Measurements from ENCODE around the gene BMI1.

The BMI1 gene

GRCh38 chr10:22319980-22320558 is 830 bp upstream of the BMI1 start:
- no peak for DNase-seq (ENCODE audit: low spot score)

GRCh38 chr10:22321156-22321923 is 441 bp downstream of the BMI1 start:
- no peak for DNase-seq (ENCODE audit: low spot score)

GRCh38 chr10:22321924-22322640 is 1.2 kb downstream of the BMI1 start:
- DNase-seq (ENCODE audit: low spot score), result no peak

DNA sequence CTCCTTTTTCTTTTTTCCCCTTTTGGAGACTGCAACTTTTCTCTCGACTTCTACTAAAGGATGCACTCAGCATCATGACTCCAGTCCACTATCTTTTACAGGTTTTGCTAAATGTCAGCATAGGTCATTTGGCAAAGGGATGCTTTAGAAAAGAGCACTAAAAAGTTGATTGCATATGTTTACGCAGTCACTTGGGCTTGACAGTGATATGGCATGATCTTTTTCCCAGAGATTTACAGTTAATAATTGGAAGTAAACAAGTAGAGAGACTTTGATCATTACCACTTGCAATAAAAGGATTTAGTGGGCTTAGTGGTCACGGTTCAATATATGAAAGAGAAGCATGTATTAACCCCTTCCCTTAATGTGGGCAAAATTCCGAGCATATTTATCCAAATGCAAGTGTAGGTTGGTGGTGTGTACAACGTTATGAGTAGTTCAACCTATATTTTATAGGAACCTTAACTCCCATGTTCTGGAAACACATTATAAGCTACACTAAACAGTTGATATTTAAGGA is 1.8 kb downstream of the BMI1 start:
- DNase-seq (ENCODE audit: low spot score), result no peak

- DNase-seq (ENCODE audit: low spot score), result no peak
These were observed 2.8 kb downstream of the BMI1 start for GRCh38 chr10:22323538-22324305.

DNA sequence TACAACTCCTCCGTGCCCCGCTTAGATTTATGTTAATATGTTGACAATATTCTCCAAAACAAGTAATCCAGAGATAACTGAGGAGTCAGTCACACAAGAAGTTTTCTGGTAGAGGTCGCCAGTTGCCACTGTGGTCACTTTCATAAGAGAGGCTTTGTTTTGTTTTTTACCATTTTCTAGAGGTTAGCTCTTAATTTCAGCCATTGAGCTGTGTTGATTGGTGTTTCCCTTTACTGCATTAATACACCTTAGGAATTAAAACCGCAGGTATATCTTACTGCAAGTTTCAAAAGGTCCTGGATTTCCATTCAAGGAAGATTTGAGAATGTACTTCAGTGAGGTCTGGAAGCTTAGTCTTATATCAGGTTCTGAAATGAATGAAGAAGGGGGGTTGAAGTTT is 3.5 kb downstream of the BMI1 start:
- no peak for DNase-seq (ENCODE audit: low spot score)

- no peak for DNase-seq (ENCODE audit: low spot score)
These were observed 4.0 kb downstream of the BMI1 start for GRCh38 chr10:22324893-22325271.

DNA sequence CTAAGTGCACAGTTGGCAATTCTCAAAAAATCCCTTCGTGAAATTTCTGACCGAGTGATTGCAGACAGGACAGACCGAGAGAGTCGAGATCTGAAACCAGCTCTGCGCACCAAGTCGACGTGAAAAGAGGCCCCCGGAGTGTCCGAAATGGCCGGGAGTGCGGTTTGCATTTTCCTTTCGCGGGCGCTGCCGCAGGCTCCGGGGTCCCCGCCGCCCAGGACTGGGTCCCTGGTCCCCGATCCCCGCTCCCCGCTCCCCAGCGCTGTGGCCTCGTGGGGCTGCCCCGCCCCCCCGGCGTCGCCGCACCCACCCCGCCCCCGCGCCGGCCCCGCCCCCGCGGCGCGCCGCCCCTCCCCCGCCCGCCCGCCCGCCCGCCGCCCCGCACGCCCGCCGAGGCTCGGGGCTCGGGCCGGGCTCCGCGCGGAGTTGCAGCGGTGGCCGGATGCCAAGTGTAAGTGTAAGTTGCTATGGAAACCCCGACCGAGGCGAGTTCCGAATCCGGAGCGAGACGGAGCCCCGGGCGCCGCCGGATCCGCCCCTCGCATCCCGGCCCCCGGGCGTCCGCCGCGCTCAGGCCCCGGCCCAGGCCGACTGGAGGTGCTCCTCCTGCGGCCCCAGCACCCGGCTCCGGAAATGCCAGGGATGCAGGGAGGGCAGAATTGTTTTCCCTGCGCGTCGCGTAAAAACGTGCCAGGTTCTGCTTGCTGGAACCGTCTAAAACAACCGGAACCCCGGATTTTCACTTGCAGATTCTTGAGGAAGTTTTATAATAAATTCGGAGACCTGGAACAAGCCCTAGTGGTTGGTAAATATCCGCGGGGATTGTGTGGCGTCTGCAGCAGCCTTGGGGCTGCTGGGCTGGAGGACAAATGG is 4.6 kb downstream of the BMI1 start:
- DNase-seq (ENCODE audit: low spot score), result peak; percentile 97

DNA sequence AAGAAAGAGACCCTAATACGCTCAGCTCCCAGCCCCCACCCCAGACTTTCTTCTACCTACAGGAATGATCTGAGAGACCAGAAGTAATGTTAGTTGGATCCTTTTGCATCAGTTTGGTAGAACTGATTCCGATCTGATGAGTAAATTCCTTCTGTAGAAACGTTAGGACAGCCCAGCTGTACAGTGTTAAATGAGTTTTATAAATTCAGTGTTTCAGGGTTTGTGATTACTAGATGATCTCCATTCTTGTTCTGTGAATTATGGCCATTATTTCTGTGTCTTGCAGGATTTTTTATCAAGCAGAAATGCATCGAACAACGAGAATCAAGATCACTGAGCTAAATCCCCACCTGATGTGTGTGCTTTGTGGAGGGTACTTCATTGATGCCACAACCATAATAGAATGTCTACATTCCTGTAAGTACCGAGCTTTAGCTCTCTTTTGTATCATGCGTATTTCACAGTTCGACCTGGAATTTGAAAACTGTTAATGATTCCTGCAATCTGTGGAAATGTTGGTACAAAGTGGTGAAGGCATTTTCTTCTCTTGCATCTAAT is 5.3 kb downstream of the BMI1 start:
- DNase-seq (ENCODE audit: low spot score), result no peak

DNA sequence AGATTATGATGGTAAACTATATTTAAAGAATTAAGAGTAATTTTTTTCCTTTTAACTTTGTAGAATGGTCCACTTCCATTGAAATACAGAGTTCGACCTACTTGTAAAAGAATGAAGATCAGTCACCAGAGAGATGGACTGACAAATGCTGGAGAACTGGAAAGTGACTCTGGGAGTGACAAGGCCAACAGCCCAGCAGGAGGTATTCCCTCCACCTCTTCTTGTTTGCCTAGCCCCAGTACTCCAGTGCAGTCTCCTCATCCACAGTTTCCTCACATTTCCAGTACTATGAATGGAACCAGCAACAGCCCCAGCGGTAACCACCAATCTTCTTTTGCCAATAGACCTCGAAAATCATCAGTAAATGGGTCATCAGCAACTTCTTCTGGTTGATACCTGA is 8.3 kb downstream of the BMI1 start:
- no peak for DNase-seq (ENCODE audit: low spot score)

DNA sequence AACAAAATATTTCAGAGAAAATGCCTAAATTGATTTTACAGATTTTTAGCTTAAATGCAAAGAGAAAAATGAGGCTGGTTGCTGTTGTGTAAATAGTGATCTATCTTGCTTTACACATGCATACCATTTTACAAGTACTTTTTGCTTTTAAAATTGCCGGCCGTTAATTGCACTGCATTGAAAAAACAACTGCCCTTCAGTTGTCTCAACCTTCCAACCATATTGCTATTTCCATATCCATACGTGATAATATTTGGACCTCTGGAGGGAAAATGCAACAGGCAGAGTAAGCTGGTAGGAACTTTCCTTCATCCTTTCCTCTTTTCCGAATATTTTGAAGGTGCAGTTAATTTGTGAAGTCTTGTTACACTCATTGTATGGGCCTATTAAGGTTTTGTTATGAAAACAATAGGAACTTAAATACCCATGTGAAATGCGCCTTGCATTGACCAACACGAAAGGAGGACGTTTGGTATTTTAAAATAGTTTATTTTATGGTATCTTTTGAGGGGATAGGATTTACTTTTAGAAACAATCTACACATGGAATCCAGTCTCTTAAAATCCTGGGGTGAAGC is 11.3 kb downstream of the BMI1 start:
- no peak for DNase-seq (ENCODE audit: low spot score)

- no peak for DNase-seq (ENCODE audit: low spot score)
These were observed 12.5 kb downstream of the BMI1 start for GRCh38 chr10:22333167-22333974.

GRCh38 chr10:22333975-22334282 is 13.0 kb downstream of the BMI1 start:
- DNase-seq (ENCODE audit: low spot score), result no peak

GRCh38 chr10:22334414-22335172 is 13.7 kb downstream of the BMI1 start:
- DNase-seq (ENCODE audit: low spot score), result no peak

DNA sequence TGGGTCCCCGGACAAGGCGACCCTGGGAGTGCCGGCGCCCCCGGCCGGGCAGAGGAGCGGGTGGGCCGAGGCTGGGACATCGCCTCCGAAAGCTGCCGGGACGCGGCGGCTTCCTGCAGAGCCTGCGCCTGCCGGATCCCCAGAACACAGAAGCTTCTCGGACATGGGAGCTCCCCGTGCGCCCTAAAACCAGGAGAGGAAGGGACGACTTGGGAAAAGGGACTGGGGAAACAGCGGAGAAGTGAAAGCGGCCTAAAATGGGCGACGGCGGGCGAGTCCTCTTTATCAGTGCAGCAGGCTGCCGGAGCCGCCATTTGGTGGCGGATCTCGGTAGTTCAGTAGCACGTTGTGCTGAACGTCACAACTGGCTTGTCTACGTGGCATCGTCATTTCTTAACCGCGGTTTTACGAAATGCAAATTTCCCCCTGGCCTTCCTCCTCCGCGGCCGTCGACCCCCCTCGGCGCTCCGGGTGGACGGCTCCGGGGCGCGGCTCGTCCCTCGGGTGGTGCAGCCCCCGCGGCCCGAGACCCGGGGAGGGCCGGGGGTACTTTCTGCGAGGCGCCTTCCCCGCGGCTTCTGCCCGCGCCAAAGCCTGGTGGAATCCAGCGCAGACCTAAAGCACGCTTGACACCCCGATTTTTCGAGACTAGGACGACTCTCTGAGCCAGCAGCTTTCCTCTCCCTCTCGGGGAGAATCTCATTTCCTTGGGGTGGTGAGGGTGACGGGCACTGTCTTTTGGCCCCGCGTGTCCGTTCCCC is 14.5 kb downstream of the BMI1 start:
- DNase-seq (ENCODE audit: low spot score), result no peak

DNA sequence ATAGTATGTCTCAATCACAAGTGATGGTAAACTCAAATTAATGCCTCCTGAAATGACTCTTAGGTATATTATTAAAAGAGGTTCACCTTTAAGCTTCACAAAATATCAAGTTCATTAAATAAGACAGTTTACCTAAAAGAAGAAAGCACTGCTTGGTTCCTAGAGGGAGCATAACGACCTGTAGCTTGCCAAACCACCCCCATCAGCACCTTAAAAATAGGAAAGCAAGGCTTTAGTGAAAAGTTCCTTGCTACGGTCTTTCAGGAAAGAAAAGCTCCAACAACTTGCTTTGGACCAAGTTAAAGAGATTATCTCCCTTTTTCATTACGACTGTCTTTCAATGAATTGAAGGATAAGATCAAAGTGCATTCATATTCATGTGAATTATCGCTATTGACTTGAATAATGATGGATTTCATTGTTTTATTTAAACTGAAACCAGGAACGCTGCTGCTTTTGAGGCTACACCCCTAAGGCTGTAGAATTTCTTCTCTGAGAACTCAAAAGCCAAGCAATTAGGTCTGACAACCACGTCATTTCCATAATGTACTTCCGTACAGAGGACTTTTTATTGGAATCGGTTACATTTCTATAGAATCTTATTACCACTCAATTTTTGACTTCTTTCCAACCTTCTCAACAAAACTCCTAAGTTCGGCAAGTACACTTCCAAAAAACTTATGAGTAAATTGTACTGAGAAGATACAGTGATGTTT is 17.4 kb downstream of the BMI1 start:
- DNase-seq (ENCODE audit: low spot score), result no peak

DNA sequence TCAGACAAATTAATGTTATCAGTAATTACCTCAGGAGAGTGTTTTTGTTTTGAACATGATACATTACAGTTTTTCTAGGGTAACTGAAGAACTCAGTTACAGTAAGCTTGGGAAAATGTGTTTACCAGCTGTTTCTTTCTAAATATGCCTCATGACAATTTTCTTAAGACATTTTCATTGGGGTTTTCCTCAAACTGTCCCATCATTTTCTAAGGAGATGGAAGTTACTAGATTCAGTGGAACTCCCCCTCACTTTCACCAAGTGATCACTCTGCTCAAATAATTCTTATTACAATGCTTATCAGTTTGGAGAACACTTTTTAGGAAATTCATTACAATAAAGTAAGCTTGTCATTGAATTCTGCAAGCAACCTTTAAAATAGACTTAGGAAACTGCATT is 18.0 kb downstream of the BMI1 start:
- no peak for DNase-seq (ENCODE audit: low spot score)

Measured in HuH-7.5 (cell line).